H1 (cell line): ENCODE data around the gene UBE2K. TPM values are rescaled to one million over a fixed set of nuclear protein-coding genes. Genes with fewer than 3 reads are reported as not detected.

Source experiments
- CTCF ChIA-PET: fragments of 300-600 bp; sonication (Branson Sonifier 250); formaldehyde crosslinking; loops from one replicate; lab custom pipeline; 2021; ENCODE audit not compliant: partially characterized antibody; lab: Charles Lee
- POLR2A ChIA-PET: fragments of 300-600 bp; sonication (Branson Sonifier 250); formaldehyde crosslinking; loops from one replicate; lab custom pipeline; 2021; ENCODE audit warnings: inconsistent platforms; ENCODE audit not compliant: partially characterized antibody; lab: Charles Lee
- DNase-seq, 2 experiments: peaks; one replicate each; pipeline versions ENCODE4 v3.0.0 to v3.0.0-alpha.2; 2010 to 2022; ENCODE audit warnings: low spot score in 2 of 2, low read depth in 1 of 2, mixed read lengths in 1 of 2
- FAIRE-seq: peaks from 2 replicates; lab custom pipeline; 2011; peaks lifted over from hg19 to GRCh38; lab: Jason Lieb, UNC
- H2AFZ ChIP-seq: 2 replicates; pipeline ENCODE4 v1.8.1; 2012; ENCODE audit warnings: low read length, inconsistent platforms
- H2AK5ac ChIP-seq: 2 replicates; pipeline ENCODE4 v1.6.1; 2013; ENCODE audit warnings: low read depth, low read length
- H2BK120ac ChIP-seq: replicated peaks from 2 replicates; pipeline ENCODE3; 2013; ENCODE audit warnings: low read depth, low read length, inconsistent platforms
- H2BK12ac ChIP-seq: 2 replicates; pipeline ENCODE4 v1.6.1; 2013; ENCODE audit warnings: low read depth, low read length
- H2BK15ac ChIP-seq: 2 replicates; pipeline ENCODE4 v1.6.1; 2013; ENCODE audit warnings: low read length
- H2BK20ac ChIP-seq: 2 replicates; pipeline ENCODE4 v1.6.1; 2013; ENCODE audit warnings: low read length
- H2BK5ac ChIP-seq: 2 replicates; pipeline ENCODE4 v1.6.1; 2013; ENCODE audit warnings: low read depth, low read length
- H3K14ac ChIP-seq: 2 replicates; pipeline ENCODE4 v1.6.1; 2013; ENCODE audit warnings: inconsistent platforms; ENCODE audit not compliant: insufficient read length
- H3K18ac ChIP-seq: 2 replicates; pipeline ENCODE4 v1.6.1; 2013; ENCODE audit warnings: low read length; ENCODE audit errors: extremely low read depth
- H3K23ac ChIP-seq: 2 replicates; pipeline ENCODE4 v1.6.1; 2013; ENCODE audit warnings: inconsistent platforms; ENCODE audit not compliant: insufficient read length
- H3K23me2 ChIP-seq: 2 replicates; pipeline ENCODE4 v1.6.1; 2013; ENCODE audit warnings: low read depth, low read length
- H3K27ac ChIP-seq: 2 replicates; pipeline ENCODE4 v1.6.1; 2011; ENCODE audit warnings: low read depth, low read length, inconsistent platforms
- H3K27me3 ChIP-seq, 4 experiments: replicated peaks in 1 of 4; 1 replicate in 1 of 4; 2 replicates in 3 of 4; pipeline versions ENCODE4 v1.6.1 to v1.8.1; 2011 to 2013; ENCODE audit warnings: low read length in 3 of 4, mild to moderate bottlenecking in 3 of 4, inconsistent platforms in 2 of 4, mixed read lengths in 2 of 4, moderate library complexity in 1 of 4; ENCODE audit not compliant: control insufficient read depth in 3 of 4, insufficient read depth in 3 of 4; ENCODE audit errors: extremely low read depth in 1 of 4
- H3K36me3 ChIP-seq, 4 experiments: 2 replicates each; pipeline versions ENCODE4 v1.6.1 to v1.8.1; 2011 to 2013; ENCODE audit warnings: mild to moderate bottlenecking in 4 of 4, low read length in 3 of 4, moderate library complexity in 2 of 4, control low read depth in 1 of 4, inconsistent platforms in 1 of 4; ENCODE audit not compliant: insufficient read depth in 4 of 4, control insufficient read depth in 2 of 4
- H3K4ac ChIP-seq: replicated peaks from 2 replicates; pipeline ENCODE3; 2013; ENCODE audit warnings: low read length, low read depth, mixed read lengths, inconsistent platforms; ENCODE audit not compliant: insufficient read length
- H3K4me1 ChIP-seq, 4 experiments: replicated peaks in 1 of 4; 1 replicate in 1 of 4; 2 replicates in 3 of 4; pipeline versions ENCODE4 v1.6.1 to v1.8.1; 2011 to 2013; ENCODE audit warnings: low read length in 3 of 4, inconsistent platforms in 2 of 4, mixed read lengths in 1 of 4; ENCODE audit not compliant: insufficient read depth in 4 of 4, control insufficient read depth in 3 of 4
- H3K4me2 ChIP-seq, 2 experiments: 2 replicates each; pipeline versions ENCODE4 v1.6.1 to v1.8.1; 2011 to 2013; ENCODE audit warnings: low read depth in 2 of 2, low read length in 2 of 2, control low read depth in 1 of 2, inconsistent platforms in 1 of 2, mild to moderate bottlenecking in 1 of 2; ENCODE audit not compliant: insufficient read depth in 1 of 2
- H3K4me3 ChIP-seq, 4 experiments: fragments of 200-600, 300-600 bp in 1 of 4; sonication (generic), shearing (Covaris generic), sonication (Bioruptor Twin) in 1 of 4; 2 replicates each; pipeline versions ENCODE4 v1.5.1 to v1.8.1; 2011 to 2016; ENCODE audit warnings: low read length in 4 of 4, low read depth in 3 of 4, control low read depth in 2 of 4, inconsistent platforms in 2 of 4, mild to moderate bottlenecking in 2 of 4, mixed read lengths in 1 of 4, moderate library complexity in 1 of 4; ENCODE audit not compliant: insufficient read depth in 2 of 4; ENCODE audit errors: extremely low read depth in 1 of 4
- H3K56ac ChIP-seq: replicated peaks from 2 replicates; pipeline ENCODE3; 2013; ENCODE audit warnings: low read depth, mild to moderate bottlenecking, mixed read lengths, low read length, inconsistent platforms; ENCODE audit not compliant: insufficient read length
- H3K79me1 ChIP-seq: 2 replicates; pipeline ENCODE4 v1.6.1; 2013; ENCODE audit warnings: low read depth, low read length, control low read depth
- H3K79me2 ChIP-seq, 2 experiments: 2 replicates each; pipeline versions ENCODE4 v1.6.1 to v1.8.1; 2012 to 2013; ENCODE audit warnings: low read length in 2 of 2, mild to moderate bottlenecking in 2 of 2, inconsistent platforms in 1 of 2; ENCODE audit not compliant: insufficient read depth in 2 of 2, control insufficient read depth in 1 of 2
- H3K9ac ChIP-seq, 4 experiments: replicated peaks in 1 of 4; 1 replicate in 1 of 4; 2 replicates in 3 of 4; pipeline versions ENCODE4 v1.6.1 to v1.8.1; 2011 to 2013; ENCODE audit warnings: low read depth in 3 of 4, low read length in 3 of 4, control low read depth in 2 of 4, mild to moderate bottlenecking in 2 of 4, moderate library complexity in 2 of 4, inconsistent platforms in 1 of 4; ENCODE audit errors: extremely low read depth in 1 of 4
- H3K9me3 ChIP-seq, 2 experiments: 2 replicates each; pipeline versions ENCODE4 v1.6.1 to v1.8.1; 2012 to 2013; ENCODE audit warnings: mild to moderate bottlenecking in 2 of 2, moderate library complexity in 2 of 2, control low read depth in 1 of 2, inconsistent platforms in 1 of 2, low read depth in 1 of 2, low read length in 1 of 2, mixed read lengths in 1 of 2; ENCODE audit not compliant: insufficient read depth in 2 of 2
- H4K20me1 ChIP-seq, 2 experiments: replicated peaks in 1 of 2; 2 replicates each; pipeline versions ENCODE3 to v1.8.1; 2011 to 2013; ENCODE audit warnings: inconsistent platforms in 2 of 2, low read length in 2 of 2, mild to moderate bottlenecking in 1 of 2; ENCODE audit not compliant: insufficient read depth in 2 of 2, control insufficient read depth in 1 of 2
- H4K5ac ChIP-seq: 2 replicates; pipeline ENCODE4 v1.6.1; 2013; ENCODE audit warnings: low read length, low read depth, mixed read lengths, inconsistent platforms; ENCODE audit not compliant: insufficient read length
- H4K8ac ChIP-seq: 2 replicates; pipeline ENCODE4 v1.8.0; 2013; ENCODE audit warnings: mild to moderate bottlenecking, moderate library complexity, low read length, inconsistent platforms; ENCODE audit not compliant: insufficient read depth; ENCODE audit errors: extremely low read depth
- H4K91ac ChIP-seq: replicated peaks from 2 replicates; pipeline ENCODE3; 2013; ENCODE audit warnings: low read length, mixed read lengths, inconsistent platforms; ENCODE audit not compliant: insufficient read length
- CBX8 ChIP-seq: fragments of 300-800, 300-1000 bp; sonication (generic); IDR thresholded peaks from 2 replicates; pipeline ENCODE4 v1.7.1; 2016; ENCODE audit warnings: low read depth, low read length, borderline replicate concordance
- CEBPB ChIP-seq: IDR thresholded peaks from 2 replicates; pipeline ENCODE4 v1.6.1; 2012; ENCODE audit warnings: low read depth, low read length
- CHD1 ChIP-seq: IDR thresholded peaks from 2 replicates; pipeline ENCODE4 v1.6.1; 2012; ENCODE audit warnings: low read depth, low read length, improper control_type of control experiment
- EP300 ChIP-seq, 2 experiments: IDR thresholded peaks; 1 replicate in 1 of 2; 2 replicates in 1 of 2; pipeline ENCODE4 v1.6.1; 2011 to 2012; ENCODE audit warnings: low read depth in 2 of 2, low read length in 2 of 2, mild to moderate bottlenecking in 2 of 2, borderline replicate concordance in 1 of 2, inconsistent platforms in 1 of 2, moderate library complexity in 1 of 2
- JUND ChIP-seq: IDR thresholded peaks from 2 replicates; pipeline ENCODE4 v1.6.1; 2011; ENCODE audit warnings: mild to moderate bottlenecking, improper control_type of control experiment, low read length
- MAFK ChIP-seq: IDR thresholded peaks from 2 replicates; pipeline ENCODE4 v1.6.1; 2012; ENCODE audit warnings: low read depth, mild to moderate bottlenecking, improper control_type of control experiment, low read length
- POU5F1 ChIP-seq: IDR thresholded peaks from 2 replicates; pipeline ENCODE4 v1.6.1; 2011; ENCODE audit warnings: low read depth, mild to moderate bottlenecking, low read length, moderate library complexity
- RAD21 ChIP-seq, 2 experiments: IDR thresholded peaks in 1 of 2; conservative IDR thresholded peaks in 1 of 2; 2 replicates each; pipeline ENCODE4 v1.6.1; 2011; ENCODE audit warnings: low read depth in 2 of 2, low read length in 2 of 2, improper control_type of control experiment in 1 of 2, inconsistent platforms in 1 of 2, mild to moderate bottlenecking in 1 of 2, moderate library complexity in 1 of 2
- SIN3A ChIP-seq, 2 experiments: IDR thresholded peaks in 1 of 2; conservative IDR thresholded peaks in 1 of 2; 2 replicates each; pipeline ENCODE4 v1.6.1; 2011 to 2012; ENCODE audit warnings: low read length in 2 of 2, improper control_type of control experiment in 1 of 2, low read depth in 1 of 2, mild to moderate bottlenecking in 1 of 2
- SP2 ChIP-seq: IDR thresholded peaks from 2 replicates; pipeline ENCODE4 v1.6.1; 2012; ENCODE audit warnings: mild to moderate bottlenecking, low read length, inconsistent platforms
- WGBS, 2 experiments: shearing (Covaris generic) in 1 of 2; methylation state at CpG; one replicate each; pipeline versions ENCODE4 v1.1.6 to v1.1.7; 2013 to 2015; ENCODE audit warnings: low lambda C conversion rate in 2 of 2, mixed read lengths in 2 of 2, inconsistent platforms in 1 of 2, low coverage in 1 of 2, missing lambda C conversion rate in 1 of 2; ENCODE audit not compliant: insufficient replicate concordance in 2 of 2, insufficient coverage in 1 of 2, insufficient read length in 1 of 2; ENCODE audit errors: extremely low coverage in 1 of 2, missing lambda C conversion rate in 1 of 2; 5-methylcytosine and 5-hydroxymethylcytosine counted together
- polyA plus RNA-seq, 7 experiments: library from polyadenylated mRNA; depleted of rRNA in 3 of 7; stranded (reverse) in 5 of 7; unstranded in 2 of 7; fragments of >200 nt in 5 of 7; fragments of 200-250 nt in 2 of 7; gene quantifications; 1 replicate in 5 of 7; 2 replicates in 1 of 7; 4 replicates in 1 of 7; pipeline versions ENCODE4 v1.2.1 to v1.2.3, GENCODE V29; 2011 to 2013; ENCODE audit warnings: missing spikeins in 2 of 7, mixed read lengths in 2 of 7
- total RNA-seq: library from RNA; stranded (reverse); fragmentation: NEBNext Ultra II Directional; extraction: Animal tissue kit (Norgen Biotek cat#: 25700); gene quantifications from 2 replicates; pipeline ENCODE4 v1.2.1, GENCODE V29; 2021
- TF ChIP-seq, protein P1 (sequence below): IDR thresholded peaks from 2 replicates; pipeline ENCODE4 v1.6.1; 2012; ENCODE audit warnings: low read length, inconsistent platforms

The UBE2K gene
- total and polyA plus RNA-seq, 2 of the 8 experiments (the other 6 are each of a cell fraction or from before 2014, with no cell fraction given), result 53.6 to 174 TPM

DNA sequence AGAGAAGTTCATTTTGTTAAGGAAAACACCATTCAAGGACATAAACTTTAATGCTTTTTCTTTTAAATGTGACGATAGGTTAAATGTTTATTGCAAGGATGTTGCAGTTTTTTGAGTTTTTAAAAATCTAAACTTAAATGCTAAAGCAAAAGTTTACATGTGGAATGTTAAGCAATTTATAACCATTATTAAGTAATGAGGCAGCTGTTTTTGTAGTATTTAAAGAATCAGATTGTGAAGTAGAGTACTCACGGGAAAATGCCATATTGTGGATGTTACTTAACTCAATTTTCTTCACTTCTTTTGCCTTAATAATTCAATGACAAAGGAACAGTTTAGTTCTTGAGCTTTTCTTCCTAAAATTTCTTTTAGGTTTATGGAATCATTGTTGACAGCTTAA lies 43.5 kb downstream of the UBE2K start:
- Histone ChIP-seq H4K8ac (no peak overlapping the region), H3K4me3 (no peak overlapping the region), H4K5ac (no peak overlapping the region), H3K4ac (no peak overlapping the region), H4K91ac (no peak overlapping the region), H3K36me3 (peaks cover 0 to 27% (median 3%) of the 10 kb centered on the region in 4 experiments; a peak in 4 of 8 replicates), H3K9me3 (no peaks in the 10 kb centered on the region), H4K20me1 (peaks cover 0 to 3% of the 10 kb centered on the region in 2 experiments), H3K23me2 (no peaks in the 10 kb centered on the region), H3K27me3 (no peaks in the 10 kb centered on the region), H3K79me2 (peaks cover 0 to 36% of the 10 kb centered on the region in 2 experiments; a peak in 2 of 4 replicates), H3K14ac (no peak overlapping the region), H3K56ac (no peak overlapping the region), H3K79me1 (no peaks in the 10 kb centered on the region), H2BK15ac (no peak overlapping the region), H3K18ac (no peak overlapping the region), H3K4me2 (no peak overlapping the region), H2BK20ac (no peak overlapping the region), H3K23ac (no peak overlapping the region), H2BK120ac (no peak overlapping the region), H2BK5ac (no peak overlapping the region), H3K4me1 (no peaks in the 10 kb centered on the region), H3K9ac (no peak overlapping the region), H2BK12ac (no peak overlapping the region), H2AFZ (no peak overlapping the region), H3K27ac (no peak overlapping the region), H2AK5ac (no peak overlapping the region)
- POLR2A ChIA-PET, result no interaction called here
- TF ChIP-seq EP300 (IDR thresholded peaks at IDR 0.05; ENCODE audit: borderline replicate concordance in 1 of 2, low read depth in 2 of 2, low read length in 2 of 2), result no peak
- TF ChIP-seq SP2, result no peak
- TF ChIP-seq POU5F1, result no peak
- no peak for TF ChIP-seq CEBPB
- no peak for TF ChIP-seq CBX8
- no peak for TF ChIP-seq RAD21 (IDR thresholded peaks at IDR 0.05 in 1 of 2, conservative IDR thresholded peaks at IDR 0.05 in 1 of 2; ENCODE audit: low read depth in 2 of 2, low read length in 2 of 2)
- TF ChIP-seq SIN3A (conservative IDR thresholded peaks at IDR 0.05 in 1 of 2, IDR thresholded peaks at IDR 0.05 in 1 of 2; ENCODE audit: low read depth in 1 of 2, low read length in 2 of 2), result no peak
- TF ChIP-seq CHD1, result no peak
- TF ChIP-seq MAFK, result no peak
- TF ChIP-seq JUND, result no peak
- TF ChIP-seq, protein P1, sequence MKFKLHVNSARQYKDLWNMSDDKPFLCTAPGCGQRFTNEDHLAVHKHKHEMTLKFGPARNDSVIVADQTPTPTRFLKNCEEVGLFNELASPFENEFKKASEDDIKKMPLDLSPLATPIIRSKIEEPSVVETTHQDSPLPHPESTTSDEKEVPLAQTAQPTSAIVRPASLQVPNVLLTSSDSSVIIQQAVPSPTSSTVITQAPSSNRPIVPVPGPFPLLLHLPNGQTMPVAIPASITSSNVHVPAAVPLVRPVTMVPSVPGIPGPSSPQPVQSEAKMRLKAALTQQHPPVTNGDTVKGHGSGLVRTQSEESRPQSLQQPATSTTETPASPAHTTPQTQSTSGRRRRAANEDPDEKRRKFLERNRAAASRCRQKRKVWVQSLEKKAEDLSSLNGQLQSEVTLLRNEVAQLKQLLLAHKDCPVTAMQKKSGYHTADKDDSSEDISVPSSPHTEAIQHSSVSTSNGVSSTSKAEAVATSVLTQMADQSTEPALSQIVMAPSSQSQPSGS, result no peak
- no peak for FAIRE-seq
- CTCF ChIA-PET, result interaction anchor here (0.9 to 1.2 kb wide), 2 partner anchors 34 to 46 kb away, joined by 3 to 5 read pairs; no protein-coding TSS in a partner anchor
- no peak for DNase-seq
- 94% methylated on average over 2 of the region's 2 CpGs; no CpG with 5 or more reads in 1 of the 2 experiments for WGBS, 2 experiments
